Measurements from ENCODE around the gene IRF9.

Gene IRF9

DNA sequence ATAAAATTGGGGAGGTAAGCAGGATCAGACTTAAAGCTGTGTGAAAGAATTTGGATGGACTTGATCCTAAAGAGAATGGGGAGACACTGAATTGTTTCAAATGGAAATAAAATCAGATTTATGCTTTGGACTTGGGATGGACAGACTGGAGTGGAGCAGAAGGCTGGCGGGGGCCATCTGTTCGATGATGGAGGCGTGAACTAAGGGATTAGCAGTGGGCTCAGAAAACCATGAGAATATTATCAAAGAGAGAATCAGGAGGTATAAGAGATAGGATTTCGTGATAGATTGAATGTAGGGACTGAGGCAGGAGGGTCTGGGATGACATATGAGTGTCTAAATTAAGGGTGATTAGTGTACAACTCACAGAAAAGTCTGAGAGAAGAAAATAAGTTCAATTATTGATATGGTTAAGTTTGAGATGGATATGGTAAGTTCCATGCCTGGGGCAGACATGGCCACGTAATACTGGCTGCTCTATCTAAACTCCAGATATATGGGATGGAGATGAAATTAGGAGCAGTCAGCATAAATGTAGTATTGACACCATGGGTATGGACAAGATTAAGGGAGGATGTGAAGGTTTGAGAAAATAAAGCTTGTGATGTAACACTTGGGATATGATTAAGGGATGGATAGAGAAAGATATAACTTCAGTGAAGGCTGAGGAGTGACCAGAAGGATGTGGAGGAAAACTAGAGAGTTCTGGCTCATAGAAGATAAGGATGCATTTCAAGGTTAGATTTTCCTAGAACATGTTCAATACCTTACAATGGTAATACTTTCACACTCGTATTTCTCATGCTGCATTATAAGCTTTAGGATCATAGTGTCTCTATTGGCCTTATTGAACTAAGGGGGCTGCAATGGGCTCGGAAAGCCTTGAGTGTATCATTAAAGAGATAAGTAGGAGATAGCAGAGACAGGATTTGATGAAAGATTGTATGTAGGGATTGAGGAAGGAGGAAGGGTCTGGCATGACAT lies 43.4 kb downstream of the IRF9 start:
- DNase-seq = no peak
- in situ Hi-C loops (cut with HindIII; ENCODE audit: low pct_ligation_motif_present, low pct_unique_long_range_greater_than_20kb, low sequenced_read_pairs) = no loop called here

DNA sequence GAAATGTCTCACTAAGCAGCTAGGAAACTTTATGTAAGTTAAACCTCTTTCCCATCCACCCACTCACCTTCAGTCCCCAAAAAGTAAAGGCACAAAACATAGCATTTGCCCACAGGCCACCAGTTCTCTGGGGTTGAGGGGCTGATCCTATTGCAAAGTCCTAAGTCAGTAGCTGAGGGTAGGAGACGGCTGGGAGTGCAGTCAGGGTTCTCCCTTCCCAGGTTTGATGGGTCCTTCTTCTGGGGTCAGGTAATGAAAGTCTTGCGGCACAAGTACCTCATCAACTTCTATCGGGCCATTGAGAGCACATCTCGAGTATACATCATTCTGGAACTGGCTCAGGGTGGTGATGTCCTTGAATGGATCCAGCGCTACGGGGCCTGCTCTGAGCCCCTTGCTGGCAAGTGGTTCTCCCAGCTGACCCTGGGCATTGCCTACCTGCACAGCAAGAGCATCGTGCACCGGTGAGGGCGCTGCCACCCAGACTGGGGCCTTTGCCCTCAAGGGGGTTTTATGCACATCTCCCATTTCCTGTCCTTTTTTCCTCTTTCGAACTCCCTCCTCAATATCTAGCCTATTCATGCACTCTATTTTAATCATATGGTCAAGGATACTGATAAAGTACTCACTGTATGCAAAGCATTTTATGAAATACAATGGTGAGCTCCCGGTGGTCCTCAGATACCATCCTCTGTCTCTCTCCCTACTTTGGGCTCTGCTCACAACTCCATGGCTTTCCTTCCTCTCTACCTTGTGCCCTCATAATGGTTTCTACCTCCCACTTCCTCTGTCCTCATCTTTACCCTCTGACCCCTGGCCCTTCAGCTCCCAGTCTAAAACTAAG lies 45.4 kb downstream of the IRF9 start:
- in situ Hi-C loops (cut with HindIII; ENCODE audit: low pct_ligation_motif_present, low pct_unique_long_range_greater_than_20kb, low sequenced_read_pairs) = no loop called here
- DNase-seq = no peak

DNA sequence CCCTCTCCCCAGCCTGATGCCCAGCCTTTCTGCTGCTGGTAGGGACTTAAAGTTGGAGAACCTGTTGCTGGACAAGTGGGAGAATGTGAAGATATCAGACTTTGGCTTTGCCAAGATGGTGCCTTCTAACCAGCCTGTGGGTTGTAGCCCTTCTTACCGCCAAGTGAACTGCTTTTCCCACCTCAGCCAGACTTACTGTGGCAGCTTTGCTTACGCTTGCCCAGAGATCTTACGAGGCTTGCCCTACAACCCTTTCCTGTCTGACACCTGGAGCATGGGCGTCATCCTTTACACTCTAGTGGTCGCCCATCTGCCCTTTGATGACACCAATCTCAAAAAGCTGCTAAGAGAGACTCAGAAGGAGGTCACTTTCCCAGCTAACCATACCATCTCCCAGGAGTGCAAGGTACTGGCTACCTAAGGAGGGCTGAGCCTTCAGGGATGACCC lies 46.1 kb downstream of the IRF9 start:
- in situ Hi-C loops (cut with HindIII; ENCODE audit: low pct_ligation_motif_present, low pct_unique_long_range_greater_than_20kb, low sequenced_read_pairs) = no loop called here
- no peak for DNase-seq

DNA sequence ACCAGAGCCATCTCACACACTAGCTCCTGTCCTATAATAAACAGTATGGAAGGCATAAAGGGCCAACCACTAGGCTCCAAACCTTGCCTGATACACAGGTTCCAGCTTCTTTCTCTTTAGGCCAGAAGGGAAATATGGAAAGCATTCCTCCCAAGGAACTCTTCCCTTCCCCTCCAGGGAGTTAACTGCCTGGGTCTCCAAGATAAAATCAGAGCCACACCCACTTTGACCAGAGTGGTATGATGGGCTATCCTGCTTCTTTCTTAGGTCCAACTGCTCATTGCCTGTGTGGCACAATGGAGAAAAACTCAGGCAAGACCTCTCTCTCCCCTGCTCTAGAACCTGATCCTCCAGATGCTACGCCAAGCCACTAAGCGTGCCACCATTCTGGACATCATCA lies 46.6 kb downstream of the IRF9 start:
- DNase-seq = no peak
- in situ Hi-C loops (cut with HindIII; ENCODE audit: low pct_ligation_motif_present, low pct_unique_long_range_greater_than_20kb, low sequenced_read_pairs) = no loop called here

DNA sequence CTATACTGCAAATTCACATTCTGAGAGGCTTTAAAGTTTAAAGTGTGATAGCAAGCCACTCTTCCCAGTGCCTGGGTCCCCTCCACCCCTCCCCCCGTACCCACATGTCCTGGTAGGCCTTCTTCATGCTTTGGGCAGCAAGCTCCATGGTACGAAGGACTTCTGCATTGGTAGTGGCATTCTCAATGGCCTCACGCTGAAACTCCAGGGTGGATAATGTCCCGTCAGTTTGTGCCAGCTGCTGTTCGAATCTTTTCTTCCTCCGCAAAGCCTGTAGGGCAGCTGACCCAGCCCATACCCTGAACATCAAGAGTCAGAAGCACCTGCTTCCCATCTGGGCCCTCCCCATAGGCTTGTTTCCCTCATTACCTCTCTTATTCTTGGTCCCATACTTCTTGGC lies 50.2 kb downstream of the IRF9 start:
- in situ Hi-C loops (cut with HindIII; ENCODE audit: low pct_ligation_motif_present, low pct_unique_long_range_greater_than_20kb, low sequenced_read_pairs) = no loop called here
- no peak for DNase-seq

DNA sequence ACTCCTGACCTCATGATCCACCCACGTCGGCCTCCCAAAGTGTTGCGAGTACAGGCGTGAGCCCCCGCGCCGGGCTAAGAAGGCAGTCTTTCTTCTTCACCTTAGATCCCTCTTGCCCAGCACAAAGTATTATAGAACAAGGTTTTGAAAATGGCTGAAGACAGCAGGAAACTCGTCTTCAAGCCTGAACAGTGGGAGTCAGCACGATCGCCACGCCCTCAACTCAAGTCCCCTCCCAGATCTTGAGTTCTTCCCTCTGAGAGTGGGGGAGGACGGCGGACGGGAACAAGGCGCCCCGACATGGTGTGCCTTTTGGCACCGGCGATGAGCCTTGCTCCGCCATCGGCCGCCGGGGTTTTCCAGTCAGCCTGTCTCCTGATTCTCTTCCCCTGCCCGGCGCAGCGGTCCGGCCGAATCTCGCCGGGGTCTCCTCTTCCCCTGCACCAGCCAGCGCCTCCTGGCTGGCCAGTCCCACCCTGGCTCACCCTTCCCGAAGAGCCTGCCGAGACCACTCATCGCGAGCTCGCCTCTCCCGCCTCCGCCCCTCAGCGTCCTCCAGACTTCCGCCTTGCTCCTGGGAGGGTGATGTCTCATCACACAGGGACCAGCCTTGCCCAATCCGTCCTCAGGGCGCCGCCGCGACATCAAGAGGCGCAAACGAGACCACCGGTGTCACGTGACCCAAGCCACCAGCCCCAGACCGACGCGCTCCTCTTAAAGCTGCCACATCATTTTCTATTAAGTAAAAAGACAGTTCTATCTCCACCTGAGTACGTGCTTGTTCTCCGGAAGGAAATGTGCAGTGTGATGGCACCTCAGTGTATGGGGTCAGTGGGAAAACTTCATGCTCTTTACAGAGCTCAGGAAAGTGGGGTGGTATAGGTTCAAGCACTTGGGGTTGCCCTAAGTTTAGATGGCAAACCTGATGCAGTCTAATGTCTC lies 52.1 kb downstream of the IRF9 start, which contains the start of gene CHMP4A:
Gene CHMP4A (minus strand): TSS at position 565 of the 942 bp plus-strand sequence. CDS start 49 bp downstream, at position 516.
- in situ Hi-C loops (cut with HindIII; ENCODE audit: low pct_ligation_motif_present, low pct_unique_long_range_greater_than_20kb, low sequenced_read_pairs) = no loop called here

DNA sequence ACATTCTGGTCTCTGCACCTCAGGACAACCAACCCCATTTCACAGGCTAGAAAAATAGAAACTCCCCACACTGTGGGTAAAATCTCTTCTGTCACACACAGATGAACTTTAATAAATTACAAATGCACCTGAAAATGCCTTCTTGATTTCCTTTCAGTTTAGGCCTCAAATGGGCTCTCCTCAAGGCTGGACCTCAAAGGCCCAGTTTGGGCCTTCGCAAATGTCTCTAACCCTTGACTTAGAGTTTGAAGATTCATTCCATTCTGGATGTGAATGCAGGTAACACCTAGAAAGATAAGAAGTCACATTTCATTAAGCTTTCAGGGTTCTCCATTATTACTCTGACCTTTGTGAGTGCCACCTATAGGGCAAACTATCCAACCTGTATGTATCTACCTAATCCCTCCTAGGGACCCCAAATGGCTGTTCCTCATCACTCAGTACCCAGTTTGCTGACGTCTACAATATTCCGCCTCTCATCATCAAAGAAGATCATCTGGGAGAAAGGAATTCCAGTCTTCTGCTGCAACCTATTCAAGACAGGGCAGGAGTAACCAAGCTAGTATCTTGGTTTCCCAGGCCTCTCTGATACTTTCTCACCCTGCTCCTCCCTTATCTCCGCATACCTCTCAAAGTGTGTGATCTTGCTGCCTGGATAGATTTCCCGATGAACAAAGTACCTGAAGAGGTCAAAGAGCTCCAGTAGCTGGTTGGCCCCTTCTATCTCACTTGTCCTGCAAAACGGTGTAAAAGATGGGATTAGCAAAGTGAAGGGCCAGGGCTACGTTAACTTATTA lies 53.0 kb downstream of the IRF9 start:
- no peak for DNase-seq
- in situ Hi-C loops (cut with HindIII; ENCODE audit: low pct_ligation_motif_present, low pct_unique_long_range_greater_than_20kb, low sequenced_read_pairs) = no loop called here

More for the DNA sequence above, 52.1 kb downstream of the IRF9 start, which contains the start of gene CHMP4A:
- DNase-seq = peak; percentile 97

DNA sequence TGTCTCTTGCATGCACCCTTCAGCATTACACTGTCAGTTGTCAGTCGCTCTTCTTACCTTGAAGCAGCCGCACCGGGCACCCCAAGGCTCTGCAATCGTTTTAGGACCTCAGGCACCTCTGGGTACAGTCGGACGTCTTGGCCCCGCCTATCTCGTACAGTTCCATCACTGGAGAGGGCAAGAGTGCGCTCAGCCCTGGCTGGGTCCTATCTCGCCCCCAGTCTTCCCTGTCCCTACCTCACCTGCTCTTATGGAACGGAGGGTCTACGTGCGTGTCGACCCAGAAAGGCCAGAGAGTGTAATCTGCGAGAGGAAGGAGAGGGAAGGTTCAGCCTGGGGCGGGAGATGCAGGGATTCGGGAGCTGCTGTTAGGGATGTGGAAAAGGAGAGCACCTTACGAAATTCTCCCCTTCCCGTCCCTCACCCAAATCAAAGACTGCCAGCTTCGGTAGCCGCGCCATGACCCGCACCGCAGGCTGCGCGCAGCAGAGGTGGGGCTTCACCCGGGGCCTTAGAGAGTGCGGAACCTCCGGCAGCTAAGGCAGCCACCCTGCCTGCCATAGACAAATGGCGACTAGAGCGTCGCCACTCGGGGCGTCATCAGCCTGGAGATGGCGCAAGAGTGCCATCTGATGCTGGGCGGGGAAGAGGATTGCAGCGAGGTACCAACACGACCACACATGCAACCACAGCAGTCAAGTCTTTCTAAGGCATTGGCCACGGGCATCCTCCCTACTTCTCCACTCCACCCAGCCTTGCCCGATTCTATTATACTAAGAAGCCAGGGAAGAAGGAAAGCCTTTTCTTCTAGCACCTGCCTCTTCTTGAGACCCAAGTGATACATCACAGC lies 54.7 kb downstream of the IRF9 start, which contains the start of gene MDP1:
Gene MDP1 (minus strand): TSS at position 572 of the 850 bp plus-strand sequence. CDS start 111 bp downstream, at position 461.
- in situ Hi-C loops (cut with HindIII; ENCODE audit: low pct_ligation_motif_present, low pct_unique_long_range_greater_than_20kb, low sequenced_read_pairs) = no loop called here
- DNase-seq = peak; percentile 80
